SIG-M5 treated with dmso at 0.1 percent for 504 hours (cell line): Measurements from ENCODE around the gene EMILIN1.

Source experiments
- DNase-seq: peaks from one replicate; lab custom pipeline; 2025; ENCODE audit not compliant: unreplicated experiment; lab: John Stamatoyannopoulos, UW

Gene EMILIN1

DNA sequence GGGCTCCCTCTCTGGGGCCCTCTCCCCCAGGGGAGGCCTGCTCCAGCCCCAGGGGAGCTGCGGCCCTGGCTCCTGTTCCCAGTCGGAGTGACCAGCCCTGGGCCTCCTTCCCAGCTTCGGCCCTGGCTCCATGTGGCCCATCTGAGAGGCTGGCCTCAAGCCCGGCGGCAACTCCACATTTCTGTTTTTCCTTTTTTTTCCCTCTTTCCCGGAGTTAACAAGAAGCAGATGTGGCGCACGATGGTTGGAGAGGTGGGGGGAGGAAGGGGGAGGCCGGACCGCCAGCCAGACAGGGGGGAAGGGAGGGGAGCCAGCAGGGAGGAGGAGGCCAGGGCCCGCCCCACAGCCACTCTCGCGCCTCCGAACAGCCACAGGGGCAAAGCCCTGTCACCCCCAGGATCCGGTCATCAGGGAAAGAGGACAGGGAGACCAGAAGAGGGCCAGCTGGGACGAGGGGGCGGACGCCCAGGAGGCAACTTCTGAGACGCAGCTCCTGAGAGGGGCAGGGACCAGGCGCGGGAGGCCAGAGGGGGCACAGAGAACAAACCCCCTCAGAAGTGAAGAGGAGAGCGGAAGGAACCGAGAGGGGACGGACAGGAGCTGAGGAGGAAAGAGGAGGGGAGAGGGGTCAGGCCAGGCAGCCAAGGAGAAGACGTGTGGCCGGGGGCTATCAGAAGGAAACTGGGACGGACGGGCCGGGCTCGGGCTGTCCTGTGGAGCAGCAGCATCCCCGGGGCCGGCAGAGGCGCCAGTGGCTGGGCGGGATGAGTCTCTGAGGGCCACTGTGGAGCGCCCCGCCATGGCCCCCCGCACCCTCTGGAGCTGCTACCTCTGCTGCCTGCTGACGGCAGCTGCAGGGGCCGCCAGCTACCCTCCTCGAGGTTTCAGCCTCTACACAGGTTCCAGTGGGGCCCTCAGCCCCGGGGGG lies at the start of gene EMILIN1:
TSS of gene EMILIN1 (plus strand) at position 349 of the 928 bp plus-strand sequence. CDS start at position 800, 451 bp downstream.
- no peak for DNase-seq

DNA sequence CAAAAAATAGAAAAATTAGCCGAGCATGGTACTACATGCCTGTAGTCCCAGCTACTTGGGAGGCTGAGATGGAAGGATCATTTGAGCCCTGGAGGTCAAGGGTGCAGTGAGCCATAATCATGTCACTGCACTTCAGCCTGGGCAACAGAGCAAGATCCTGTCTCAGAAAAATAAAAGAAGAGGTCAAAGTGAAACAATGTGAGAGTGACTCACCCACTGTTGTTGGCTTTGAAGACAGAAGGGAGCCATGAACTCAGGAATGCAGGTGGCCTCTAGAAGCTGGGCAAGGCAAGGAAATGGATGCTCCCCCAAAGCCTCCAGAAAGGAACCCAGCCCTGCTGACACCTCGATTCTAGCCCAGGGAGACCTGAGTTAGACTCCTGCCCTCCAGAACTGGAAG lies 49.4 kb upstream of the EMILIN1 start:
- DNase-seq, result no peak

DNA sequence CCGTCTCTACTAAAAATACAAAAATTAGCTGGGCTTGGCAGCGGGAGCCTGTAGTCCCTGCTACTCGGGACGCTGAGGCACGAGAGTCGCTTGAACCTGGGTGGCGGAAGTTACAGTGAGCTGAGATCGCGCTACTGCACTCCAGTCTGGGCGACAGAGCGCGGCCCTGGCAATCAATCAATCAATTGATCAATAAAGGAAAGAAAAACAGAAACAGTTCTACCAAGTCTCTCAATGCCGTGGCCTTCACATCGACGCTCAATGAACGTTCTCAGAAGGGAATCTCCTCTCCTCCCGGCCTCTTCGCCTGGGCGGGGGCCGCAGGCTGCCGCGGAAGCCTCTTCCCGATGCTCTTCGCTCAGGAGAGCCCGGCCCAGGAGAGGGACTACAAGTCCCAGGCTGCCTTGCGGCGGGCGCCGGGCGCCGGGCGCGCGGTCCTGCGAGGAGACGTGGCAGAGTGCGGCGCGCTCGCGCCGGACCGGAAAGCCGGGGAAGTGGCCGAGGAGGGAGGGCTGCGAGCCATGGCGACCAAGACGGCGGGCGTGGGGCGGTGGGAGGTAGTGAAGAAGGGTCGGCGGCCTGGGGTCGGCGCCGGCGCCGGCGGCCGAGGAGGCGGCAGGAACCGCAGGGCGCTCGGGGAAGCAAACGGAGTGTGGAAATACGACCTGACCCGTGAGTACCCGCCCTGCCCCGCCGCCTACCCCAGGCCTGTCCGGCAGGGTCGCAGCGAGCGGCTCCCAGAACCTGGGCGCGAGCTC lies 45.7 kb upstream of the EMILIN1 start, which contains the start of gene TMEM214:
TSS of gene TMEM214 (plus strand) at position 471 of the 758 bp plus-strand sequence. CDS start at position 522, 51 bp downstream.
- DNase-seq, result peak; percentile 83

DNA sequence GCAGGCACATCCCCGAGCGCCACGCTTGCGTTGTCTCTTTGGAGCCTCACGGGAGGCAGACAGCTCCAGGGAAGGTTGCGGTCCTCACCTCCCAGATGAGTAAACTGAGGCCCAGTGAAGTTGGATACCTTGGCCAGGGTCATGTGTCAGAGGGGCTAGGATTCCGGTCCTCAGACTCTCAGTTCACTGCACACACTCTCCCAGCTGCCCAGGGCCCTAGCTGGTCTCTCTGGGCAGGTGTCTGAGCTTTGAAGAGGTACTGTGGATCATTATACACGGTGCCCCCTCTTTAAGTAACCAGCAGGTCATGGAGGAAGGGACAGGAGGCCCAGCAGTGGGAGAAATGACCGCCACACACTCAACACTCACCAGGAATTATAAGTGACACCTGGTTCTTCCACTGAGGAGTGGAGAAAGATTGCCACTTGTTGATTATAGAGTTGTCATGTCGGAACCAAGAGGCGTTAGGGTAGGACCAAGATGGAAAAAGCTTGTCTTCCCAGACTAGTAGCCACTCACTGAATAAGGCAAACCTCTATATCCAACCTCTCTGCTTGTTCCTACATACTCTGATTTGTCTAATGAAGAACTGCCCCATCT lies 45.1 kb upstream of the EMILIN1 start:
- no peak for DNase-seq

DNA sequence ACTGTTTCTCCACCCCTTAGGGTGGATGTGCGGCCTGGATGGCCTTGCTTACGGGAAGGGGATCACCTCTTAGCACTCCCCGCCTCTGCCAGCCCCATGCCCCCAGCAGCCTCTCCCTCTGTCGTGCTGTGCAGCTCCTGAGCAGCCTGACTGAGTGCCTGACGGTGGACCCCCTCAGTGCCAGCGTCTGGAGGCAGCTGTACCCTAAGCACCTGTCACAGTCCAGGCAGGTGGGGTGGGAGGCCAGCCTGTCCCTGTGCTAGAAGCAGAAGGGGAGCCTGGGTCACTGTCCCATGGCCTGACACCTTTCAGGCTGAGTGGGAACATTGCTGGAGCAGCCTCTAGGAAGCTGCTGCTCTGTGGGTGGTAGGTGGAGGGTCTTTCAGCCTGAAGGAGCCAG lies 40.4 kb upstream of the EMILIN1 start:
- DNase-seq, result no peak

DNA sequence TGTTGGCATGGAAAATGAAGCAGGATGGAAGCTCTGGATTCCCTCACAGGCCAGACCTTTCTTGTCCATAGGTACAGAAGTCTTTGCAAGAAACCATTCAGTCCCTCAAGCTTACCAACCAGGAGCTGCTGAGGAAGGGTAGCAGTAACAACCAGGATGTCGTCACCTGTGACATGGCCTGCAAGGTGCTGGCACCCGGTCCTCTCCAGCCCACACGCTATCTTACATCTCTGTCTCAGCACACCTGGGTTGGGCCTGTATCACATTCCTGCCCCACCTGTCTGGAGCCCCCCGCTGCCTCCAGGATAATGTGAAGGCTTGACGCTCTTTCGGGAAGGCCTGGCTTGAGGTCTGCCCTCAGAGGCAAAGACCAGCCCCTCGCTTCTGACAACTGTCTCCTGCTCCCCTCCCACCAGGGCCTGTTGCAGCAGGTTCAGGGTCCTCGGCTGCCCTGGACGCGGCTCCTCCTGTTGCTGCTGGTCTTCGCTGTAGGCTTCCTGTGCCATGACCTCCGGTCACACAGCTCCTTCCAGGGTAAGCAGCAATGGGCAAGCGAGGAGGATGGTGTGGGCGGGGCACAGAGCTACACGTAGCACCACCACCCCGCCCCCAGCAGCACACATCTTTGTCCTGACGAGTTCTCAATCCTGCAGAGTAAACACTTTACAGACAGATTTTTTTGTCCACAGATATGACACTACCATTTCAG lies 39.6 kb upstream of the EMILIN1 start:
- no peak for DNase-seq

DNA sequence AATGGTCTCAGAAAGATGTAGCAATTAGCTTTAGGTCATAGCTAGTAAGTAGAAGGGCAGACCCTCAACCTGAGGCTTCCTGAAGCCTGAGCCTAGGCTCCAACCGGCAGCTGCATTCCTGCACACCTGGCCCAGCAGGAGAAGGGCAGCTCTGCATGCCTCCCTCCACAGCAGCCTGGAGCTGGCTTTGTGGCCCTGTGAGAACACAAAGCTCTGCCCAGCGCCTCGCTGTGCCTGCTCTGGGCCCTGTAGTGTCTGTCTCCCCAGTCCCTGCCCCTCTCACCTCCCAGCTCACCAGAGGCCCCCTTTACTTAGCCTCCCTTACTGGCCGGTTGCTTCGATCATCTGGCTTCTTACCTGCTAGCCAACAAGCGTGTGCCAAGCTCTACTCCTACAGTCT lies 39.0 kb upstream of the EMILIN1 start:
- no peak for DNase-seq

DNA sequence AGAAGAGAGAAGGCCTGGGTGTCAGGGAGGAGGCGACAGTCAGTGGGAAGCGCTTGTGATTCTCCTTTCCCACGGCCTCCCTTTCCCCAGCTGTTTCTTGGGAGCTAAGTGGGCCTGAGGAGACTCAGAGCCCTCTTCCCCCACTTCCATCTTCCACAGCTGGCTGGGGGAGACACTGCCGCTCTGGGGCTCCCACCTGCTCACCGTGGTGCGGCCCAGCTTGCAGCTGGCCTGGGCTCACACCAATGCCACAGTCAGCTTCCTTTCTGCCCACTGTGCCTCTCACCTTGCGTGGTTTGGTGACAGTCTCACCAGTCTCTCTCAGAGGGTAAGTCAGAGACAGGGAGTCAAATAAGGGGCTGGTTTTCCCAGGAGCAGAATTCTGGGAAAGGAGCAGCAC lies 38.5 kb upstream of the EMILIN1 start:
- DNase-seq, result no peak

DNA sequence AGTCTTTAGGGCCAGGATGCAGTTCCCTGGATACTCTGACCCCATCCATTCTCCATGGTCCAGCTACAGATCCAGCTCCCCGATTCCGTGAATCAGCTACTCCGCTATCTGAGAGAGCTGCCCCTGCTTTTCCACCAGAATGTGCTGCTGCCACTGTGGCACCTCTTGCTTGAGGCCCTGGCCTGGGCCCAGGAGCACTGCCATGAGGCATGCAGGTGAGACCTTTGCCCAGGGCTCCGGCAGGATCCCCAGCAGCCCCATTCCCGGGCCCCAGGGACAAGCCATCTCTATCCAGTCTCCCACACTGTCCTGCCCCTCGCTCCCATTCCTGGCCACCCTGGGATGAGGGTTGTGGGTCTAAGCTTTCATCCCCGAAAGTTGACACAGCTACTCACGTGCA lies 38.1 kb upstream of the EMILIN1 start:
- no peak for DNase-seq

DNA sequence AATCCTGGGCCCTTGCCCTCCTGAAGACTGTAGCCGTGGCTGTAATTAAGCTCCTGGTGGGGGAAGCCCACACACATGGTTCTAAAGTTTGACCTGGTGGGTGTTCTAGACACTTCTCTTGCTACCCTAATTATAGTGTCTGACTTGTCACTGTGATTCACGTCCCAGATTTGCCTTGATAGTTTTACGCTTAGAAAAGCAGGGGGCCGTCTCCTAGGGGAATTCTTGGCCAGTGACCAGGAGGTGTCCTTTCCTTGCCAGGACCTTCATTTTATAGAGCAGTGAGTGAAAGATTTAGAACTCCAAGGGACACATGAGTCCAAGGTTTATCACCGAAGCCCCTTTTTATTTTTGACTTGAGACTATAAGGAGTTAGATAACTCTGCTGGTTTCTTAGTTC lies 36.7 kb upstream of the EMILIN1 start:
- DNase-seq, result no peak

DNA sequence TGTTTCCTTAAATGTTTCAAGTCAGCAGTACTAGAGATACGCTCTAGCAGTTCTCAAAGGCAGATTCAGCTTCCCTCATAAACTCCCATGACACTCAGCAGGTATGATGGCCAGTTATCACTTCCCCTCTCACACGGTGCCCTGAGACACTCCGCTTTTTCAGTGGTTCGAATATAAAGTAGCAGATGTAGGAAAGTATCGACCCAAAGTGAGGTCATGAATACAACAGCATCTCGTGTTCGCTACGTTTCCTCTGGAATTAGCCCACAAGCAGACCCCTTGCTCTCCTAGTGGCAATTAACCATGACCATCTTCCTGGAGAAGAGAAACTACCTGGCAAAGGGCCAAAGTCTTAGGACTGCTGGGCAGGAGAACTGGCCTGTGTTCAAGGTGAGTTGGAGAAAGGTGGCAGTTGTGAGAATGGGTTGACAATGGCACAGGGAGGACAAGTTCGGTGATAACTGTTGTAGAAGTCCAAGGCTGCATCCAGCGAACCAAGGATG lies 36.2 kb upstream of the EMILIN1 start:
- DNase-seq, result no peak

DNA sequence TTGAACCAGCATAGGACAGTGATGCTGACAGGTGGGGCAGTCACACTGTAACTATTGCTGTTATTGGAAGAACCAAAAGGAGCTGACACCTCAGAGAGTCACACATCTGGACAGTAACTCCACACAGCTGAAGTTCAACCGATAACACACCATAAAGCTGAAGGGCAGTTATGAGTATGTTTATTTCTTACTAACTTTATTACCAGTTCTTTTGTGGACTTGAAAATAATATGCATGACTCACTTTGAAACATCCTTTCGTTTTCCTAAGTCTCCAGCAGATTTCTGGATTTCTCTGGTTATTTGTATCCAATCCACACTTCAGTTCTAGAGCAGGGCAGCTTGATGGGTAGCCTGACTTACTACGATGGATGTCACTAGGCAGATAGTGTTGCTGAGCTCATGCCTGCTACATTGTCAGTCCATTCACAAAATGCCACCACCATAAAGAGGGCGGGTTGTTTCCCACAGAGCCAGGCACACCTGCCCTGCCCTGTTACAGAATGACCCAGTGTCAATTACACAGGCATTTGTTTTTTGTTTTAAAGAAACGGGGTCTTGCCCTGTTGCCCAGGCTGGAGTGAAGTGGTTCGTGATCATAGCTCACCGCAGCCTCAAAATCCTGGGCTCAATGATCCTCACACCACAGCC lies 35.3 kb upstream of the EMILIN1 start:
- DNase-seq, result no peak

DNA sequence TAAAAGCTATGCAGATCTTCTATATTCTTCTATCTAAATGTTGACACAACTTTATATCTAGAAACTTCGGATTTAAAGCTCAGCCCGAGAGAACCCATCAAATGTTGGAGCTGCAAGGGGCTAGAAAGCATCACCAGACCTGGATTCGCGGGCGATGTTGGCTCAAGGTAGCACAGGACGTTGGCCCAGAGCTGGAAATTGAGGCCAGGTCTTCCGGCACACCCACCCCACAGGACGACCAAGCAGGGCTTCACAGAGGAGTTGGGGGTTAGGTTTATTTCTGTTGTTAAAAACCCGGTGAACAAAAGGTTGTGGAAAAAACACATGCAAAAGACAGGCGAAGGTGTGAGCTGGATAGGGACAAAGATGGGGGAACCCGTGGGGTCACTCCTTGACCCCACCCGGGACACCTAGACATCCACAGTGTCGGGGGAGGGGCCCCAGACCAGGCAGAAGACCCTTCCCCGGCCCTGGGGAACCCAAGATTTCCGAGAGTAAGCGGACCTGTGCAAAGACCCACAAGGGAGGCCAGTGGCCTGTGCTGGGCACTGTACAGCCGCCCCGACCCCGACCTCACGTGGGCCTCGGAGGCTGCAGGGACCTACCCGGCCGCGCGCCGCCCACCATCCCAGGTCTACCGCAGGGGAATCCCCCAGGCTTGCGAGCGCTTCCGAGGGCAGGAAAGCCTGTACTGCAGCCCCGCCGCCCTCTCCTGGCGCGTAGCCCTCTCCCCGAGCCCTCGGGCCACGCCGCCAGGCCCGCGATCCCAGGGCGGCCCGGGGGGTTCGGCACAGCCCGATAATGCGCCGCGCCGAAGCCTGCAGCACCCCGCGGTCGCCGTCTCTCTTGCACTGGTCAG lies 28.8 kb upstream of the EMILIN1 start:
- no peak for DNase-seq

DNA sequence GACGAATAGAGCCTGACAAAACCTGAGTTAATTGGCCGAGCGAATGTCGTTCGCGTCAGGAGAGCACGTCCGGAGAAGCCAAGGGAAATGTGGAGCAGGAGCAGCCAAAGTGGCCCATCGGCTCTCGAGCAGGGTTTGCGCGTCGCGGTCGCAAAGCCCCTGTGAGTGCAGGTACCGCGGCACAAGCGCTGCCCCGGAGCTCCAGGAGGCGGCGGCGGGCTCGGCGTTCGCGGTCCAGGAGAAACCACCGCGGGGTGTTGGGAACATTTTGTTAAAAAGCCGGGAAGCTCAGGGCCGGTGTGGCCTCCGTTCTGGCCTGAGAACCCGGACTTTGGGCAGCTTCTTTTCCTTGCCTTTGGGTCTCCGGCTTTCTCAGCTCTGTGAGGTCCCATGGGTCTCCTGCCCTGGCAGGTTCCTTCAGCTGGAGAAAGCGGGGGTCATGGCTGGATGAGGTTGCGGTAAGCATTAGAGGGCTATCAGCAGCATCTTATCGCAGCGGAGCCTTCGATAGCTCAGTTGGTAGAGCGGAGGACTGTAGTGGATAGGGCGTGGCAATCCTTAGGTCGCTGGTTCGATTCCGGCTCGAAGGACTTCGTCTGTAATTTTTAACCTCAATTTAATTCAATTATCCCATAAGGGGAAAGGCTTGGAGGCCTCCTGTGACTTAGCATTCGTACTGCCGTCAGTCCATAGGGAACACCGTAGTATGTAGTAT lies 28.0 kb upstream of the EMILIN1 start:
- peak; percentile 94 for DNase-seq

DNA sequence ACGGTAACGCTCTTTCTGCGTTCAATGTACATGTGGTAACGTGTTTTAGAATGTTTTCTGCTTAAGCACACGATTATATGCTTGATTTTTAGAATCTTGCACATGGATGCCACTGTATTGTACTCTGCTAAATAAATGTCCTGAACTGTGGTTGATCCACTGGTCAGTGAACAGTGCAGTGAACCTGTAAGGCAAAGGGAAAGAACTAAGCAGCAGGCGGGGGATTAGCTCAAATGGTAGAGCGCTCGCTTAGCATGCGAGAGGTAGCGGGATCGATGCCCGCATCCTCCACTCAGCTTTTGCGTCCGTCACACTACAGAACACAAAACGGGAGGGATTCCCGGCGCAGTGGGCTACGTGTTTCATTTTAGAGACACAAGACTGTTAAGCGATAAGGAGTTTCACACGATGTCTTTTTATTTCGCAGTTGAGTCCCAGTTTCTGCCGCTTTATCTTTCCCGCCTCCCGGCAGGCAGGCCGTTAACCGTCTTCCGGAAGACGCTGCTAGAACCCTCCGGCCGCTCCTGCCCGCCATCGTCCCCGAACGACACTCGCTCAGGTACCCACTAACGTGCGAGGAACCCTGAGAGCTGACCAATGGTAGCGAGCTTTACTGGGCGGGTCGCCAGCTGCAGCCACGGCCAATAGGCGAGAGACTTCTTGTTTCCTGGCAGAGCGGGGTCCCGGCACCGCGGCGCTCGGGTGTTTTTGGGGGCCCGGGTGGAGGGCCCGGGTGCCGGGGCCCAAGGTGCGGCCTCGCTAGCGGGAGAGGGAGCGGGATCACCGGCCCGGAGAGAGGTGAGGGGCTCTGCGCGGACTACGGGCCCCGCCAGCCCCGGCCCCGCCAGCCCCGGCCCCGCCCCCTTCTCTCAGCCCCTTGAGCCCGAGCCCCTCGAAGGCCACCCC lies 27.2 kb upstream of the EMILIN1 start, which contains the start of gene AGBL5:
TSS of gene AGBL5 (plus strand) at position 673 of the 906 bp plus-strand sequence. CDS start 1,291 bp downstream, outside the sequence.
- DNase-seq, result peak; percentile 95

DNA sequence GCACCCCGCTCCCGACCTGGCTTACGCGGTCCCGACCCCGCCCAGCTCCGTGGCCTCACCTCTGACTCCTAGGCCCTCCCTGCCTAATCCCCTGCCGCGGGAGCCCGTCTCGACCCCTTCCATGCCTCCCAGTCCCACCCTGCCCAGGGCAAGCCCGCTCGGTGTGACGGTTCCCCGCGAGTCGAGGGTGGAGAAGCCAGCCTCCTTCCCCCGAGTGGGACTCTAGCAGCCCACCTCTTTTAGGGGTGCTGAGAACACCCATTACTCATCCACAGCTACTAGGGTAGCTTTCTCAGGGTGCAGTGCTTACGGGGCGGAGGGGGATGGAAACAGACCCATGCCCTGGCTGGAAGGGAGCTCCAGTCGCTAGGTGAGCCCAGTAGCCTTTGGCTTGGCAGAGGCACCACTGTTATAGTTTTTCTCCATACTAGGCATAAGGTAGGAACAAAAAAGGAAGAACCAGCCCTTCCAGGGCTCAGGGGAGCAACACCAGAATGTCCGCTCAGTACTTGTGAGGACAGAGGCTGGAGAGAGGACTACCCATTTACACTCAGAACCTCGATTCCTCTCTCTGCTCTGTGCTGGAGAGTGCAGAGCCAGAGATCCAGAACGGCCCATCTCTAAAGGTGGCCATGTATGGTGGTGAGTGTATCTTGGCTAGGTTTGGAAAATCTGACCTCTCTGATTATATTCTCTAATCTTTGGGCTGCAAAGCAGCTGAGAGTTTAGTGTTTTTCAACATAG lies 26.3 kb upstream of the EMILIN1 start:
- peak; percentile 33 for DNase-seq

DNA sequence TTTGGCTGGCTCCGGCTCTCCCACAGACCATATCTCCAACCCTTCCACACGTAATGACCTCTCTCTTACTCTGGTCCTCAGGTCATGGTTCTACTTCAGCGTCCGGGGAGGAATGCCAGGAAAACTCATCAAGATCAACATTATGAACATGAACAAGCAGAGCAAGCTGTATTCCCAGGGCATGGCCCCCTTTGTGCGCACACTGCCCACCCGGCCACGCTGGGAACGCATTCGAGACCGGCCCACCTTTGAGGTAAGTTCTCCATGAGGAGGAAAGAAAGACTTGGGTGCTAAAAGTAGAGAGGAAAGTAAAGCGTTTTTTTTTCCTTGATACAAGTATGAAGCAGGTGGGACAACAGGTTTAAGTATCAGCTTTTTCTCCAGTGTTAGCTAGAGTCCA lies 25.1 kb upstream of the EMILIN1 start:
- DNase-seq, result no peak
